SK-N-MC (cell line): ENCODE data around the gene PTPRK.

Source experiments
- DNase-seq: peaks from one replicate; pipeline ENCODE4 v3.0.0-alpha.2; 2011; ENCODE audit warnings: low read depth, low spot score
- H3K27ac ChIP-seq: fragments of 200-600 bp; sonication (generic); 2 replicates; pipeline ENCODE4 v1.5.1; 2016; ENCODE audit warnings: mixed run types
- H3K36me3 ChIP-seq: fragments of 200-600 bp; sonication (generic); 2 replicates; pipeline ENCODE4 v1.6.1; 2017; ENCODE audit warnings: antibody characterized with exemption, low read length, mixed read lengths; ENCODE audit not compliant: insufficient read depth
- H3K4me3 ChIP-seq: fragments of 200-600 bp; sonication (generic); 2 replicates; pipeline ENCODE4 v1.5.1; 2016
- H3K9ac ChIP-seq: fragments of 200-600 bp; sonication (generic); 2 replicates; pipeline ENCODE4 v1.8.0; 2017; ENCODE audit warnings: mixed run types, mixed read lengths; ENCODE audit not compliant: insufficient read length
- H3K9me3 ChIP-seq: fragments of 200-600 bp; sonication (generic); 2 replicates; pipeline ENCODE4 v1.6.1; 2017; ENCODE audit warnings: low read depth, mild to moderate bottlenecking, antibody characterized with exemption, low read length, moderate library complexity, mixed read lengths
- EZH2 ChIP-seq: fragments of 200-600 bp; sonication (generic); IDR thresholded peaks from one replicate; pipeline ENCODE4 v1.6.1; 2017; ENCODE audit warnings: antibody characterized with exemption
- FOXP2 ChIP-seq: optimal IDR thresholded peaks from 2 replicates; pipeline ENCODE3; 2011; ENCODE audit warnings: mild to moderate bottlenecking, moderate library complexity; ENCODE audit not compliant: insufficient read depth; ENCODE audit errors: extremely low read length, control extremely low read depth
- POLR2AphosphoS5 ChIP-seq: IDR thresholded peaks from 2 replicates; pipeline ENCODE4 v1.6.1; 2012; ENCODE audit warnings: mild to moderate bottlenecking, low read depth, low read length, borderline replicate concordance

The PTPRK gene

DNA sequence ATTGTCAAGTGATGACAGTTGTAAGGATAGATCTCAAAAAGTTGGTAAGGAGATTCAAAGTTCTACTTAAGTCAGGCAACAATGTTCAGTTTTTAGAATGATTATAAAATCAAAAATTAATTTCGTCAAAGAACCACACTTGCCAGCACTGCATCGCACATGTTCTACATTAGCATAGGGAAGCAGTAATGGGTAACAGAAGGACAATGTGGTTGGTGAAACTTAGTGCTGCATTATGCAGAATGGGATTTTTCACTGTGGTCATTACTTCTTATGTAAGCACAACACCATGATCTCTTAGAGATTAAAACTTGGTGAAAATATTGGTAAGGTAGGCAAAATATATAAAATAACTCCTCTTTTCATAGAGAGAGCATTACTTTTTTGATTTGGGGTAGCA lies 445.8 kb downstream of the PTPRK start:
- Histone ChIP-seq H3K36me3 (peaks cover 10% of the 10 kb centered on the region), H3K9ac (no peak overlapping the region), H3K4me3 (no peak overlapping the region), H3K9me3 (no peaks in the 10 kb centered on the region), H3K27ac (no peak overlapping the region)
- DNase-seq = no peak
- TF ChIP-seq EZH2 (no peak), FOXP2 (no peak), POLR2AphosphoS5 (no peak)

DNA sequence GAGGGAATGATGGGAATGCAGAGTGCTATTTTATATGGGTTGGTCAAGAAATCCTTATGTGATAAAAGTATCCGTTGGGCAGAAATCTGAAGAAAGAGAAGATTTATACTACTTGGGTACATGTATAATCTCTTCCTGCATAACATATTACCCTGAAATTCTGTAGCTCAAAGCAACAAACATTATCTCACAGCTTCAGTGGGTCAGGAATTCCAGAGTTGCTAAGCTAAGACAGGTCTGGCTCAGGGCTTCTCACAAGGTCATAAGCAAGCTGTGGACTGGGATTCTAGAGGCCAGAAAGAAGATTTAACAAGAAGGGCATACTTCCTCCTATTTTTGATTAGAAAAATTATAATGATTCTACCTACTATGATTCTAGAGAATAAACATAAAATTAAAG lies 447.0 kb downstream of the PTPRK start:
- Histone ChIP-seq H3K27ac (no peak overlapping the region), H3K9me3 (no peaks in the 10 kb centered on the region), H3K36me3 (peaks cover 8% of the 10 kb centered on the region), H3K9ac (no peak overlapping the region), H3K4me3 (no peak overlapping the region)
- no peak for DNase-seq
- TF ChIP-seq EZH2 (no peak), FOXP2 (no peak), POLR2AphosphoS5 (no peak)

DNA sequence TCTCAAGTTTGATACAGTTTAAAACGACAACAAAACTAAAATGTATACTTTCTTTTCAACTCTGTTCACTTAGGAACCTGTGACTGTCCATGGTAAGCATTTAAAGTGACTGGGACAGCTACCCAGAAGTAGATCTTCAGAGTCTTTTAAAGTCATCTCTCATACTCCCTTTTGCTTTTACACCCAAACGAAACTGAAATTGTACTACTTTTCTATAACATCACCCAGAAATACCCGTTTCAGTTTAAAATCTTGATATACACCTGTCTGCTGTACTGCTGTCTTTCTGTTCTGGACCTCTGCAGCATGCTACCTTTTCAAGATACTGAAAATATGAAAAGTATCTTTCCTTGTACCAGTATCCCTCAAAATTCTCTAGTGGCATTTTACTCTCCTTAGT lies 449.2 kb downstream of the PTPRK start:
- DNase-seq = no peak
- H3K36me3 ChIP-seq = 0 out of 2 replicates have a peak, but pooled peaks cover 3% of the 10 kb centered on the region
- no peaks in the 10 kb centered on the region for H3K9me3 ChIP-seq
- no peak overlapping the region for H3K27ac ChIP-seq
- H3K9ac ChIP-seq = no peak overlapping the region
- H3K4me3 ChIP-seq = no peak overlapping the region
- TF ChIP-seq FOXP2 (no peak), EZH2 (no peak), POLR2AphosphoS5 (no peak)

DNA sequence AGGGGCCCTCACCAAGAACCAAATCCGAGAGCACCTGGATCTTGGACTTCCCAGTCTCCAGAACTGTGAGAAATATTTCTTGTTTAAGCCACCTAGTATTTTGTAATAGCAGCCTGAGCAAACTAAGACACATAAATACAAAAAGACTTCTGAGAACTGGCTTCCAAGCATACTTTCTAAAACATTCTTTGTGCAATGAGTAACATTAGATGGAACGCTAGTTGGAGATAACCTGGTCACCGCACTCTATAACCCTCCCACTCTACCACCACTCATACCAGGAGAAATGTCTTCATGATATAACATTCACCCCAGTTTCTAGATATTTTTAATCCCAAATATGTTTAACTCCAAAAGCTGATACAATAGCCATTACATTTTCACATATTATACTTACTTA lies 450.0 kb downstream of the PTPRK start:
- no peak for DNase-seq
- H3K9ac ChIP-seq = no peak overlapping the region
- 0 out of 2 replicates have a peak, but pooled peaks cover 3% of the 10 kb centered on the region for H3K36me3 ChIP-seq

DNA sequence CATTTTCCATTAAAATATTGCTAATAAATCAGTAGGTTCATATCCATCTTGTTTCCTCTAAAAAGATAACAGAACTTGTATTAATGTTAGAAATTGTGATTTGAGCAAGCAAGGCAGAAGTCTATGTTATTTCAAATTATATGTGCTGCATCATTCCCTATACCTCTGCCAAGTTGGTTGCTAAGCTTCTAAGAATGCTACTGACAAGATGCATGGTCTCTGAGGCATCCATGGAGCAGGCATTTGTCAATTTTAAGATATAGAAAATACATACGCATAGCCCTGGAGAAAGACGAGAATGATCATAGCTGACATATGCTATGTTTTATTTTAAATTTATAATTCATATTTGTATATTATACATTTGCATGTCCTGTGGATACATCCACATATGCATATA lies 451.2 kb downstream of the PTPRK start:
- no peaks in the 10 kb centered on the region for H3K9me3 ChIP-seq
- 0 out of 2 replicates have a peak, but pooled peaks cover 3% of the 10 kb centered on the region for H3K36me3 ChIP-seq
- no peak overlapping the region for H3K9ac ChIP-seq
- DNase-seq = no peak
- no peak for TF ChIP-seq POLR2AphosphoS5
- TF ChIP-seq FOXP2 = no peak
- TF ChIP-seq EZH2 = no peak
- H3K27ac ChIP-seq = no peak overlapping the region
- H3K4me3 ChIP-seq = no peak overlapping the region

More for the DNA sequence above, 450.0 kb downstream of the PTPRK start:
- H3K4me3 ChIP-seq = no peak overlapping the region
- no peak overlapping the region for H3K27ac ChIP-seq
- H3K9me3 ChIP-seq = no peaks in the 10 kb centered on the region
- TF ChIP-seq POLR2AphosphoS5 = no peak
- no peak for TF ChIP-seq FOXP2

DNA sequence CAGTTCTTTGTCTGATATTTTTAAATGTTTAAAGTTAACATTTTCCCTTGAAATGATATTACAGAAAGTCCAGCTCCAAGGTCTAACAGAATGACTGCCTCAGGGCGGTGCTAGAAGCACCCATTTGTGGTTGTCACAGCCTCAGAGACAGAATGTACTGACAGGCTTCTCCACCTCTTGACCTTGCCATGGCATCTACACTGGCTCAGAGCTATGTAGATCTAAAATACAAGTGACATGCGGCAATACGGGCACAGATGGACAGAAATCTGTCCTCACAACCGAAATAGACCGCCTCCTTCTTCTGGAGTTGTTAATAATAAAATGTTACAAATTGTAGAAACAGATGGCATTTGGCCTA lies 452.3 kb downstream of the PTPRK start:
- TF ChIP-seq POLR2AphosphoS5 (no peak), EZH2 (no peak), FOXP2 (no peak)
- H3K27ac ChIP-seq = no peak overlapping the region
- H3K9ac ChIP-seq = no peak overlapping the region
- no peak for DNase-seq
- no peaks in the 10 kb centered on the region for H3K9me3 ChIP-seq
- H3K4me3 ChIP-seq = no peak overlapping the region
- 0 out of 2 replicates have a peak, but pooled peaks cover 3% of the 10 kb centered on the region for H3K36me3 ChIP-seq

DNA sequence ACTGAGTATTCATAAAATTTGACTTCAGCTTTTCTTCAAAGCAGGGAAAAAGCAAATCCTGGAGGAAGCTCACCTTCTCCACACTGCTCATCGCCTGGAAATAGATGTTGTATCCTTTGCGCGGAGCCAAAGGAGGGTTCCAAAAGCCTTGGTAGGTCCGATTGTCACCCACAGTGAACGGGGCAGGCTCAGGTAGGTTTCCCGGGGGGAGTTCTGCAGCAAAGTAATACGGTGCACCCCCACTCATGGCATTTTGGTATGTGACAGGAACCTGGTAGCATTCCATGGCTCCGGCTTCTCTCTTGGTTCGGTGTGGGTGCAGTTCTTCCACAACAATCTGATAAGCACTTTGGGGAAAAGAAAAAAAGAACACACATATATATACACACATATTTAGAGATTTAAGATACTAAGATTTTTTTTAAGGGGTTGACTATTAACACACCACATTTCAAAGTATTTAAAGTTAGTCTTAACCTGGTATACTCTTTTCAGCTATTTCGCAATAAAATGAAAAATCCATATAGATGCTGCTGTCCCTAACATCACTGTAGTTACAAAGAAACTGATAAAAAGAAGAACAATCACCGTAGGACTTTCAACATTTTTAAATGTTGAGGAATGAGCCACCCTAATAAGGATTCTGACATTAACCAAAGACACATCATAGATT lies 452.8 kb downstream of the PTPRK start:
- Histone ChIP-seq H3K27ac (no peak overlapping the region), H3K4me3 (no peak overlapping the region), H3K9ac (no peak overlapping the region), H3K9me3 (no peaks in the 10 kb centered on the region), H3K36me3 (0 out of 2 replicates have a peak, but pooled peaks cover under 1% of the 10 kb centered on the region)
- DNase-seq = no peak
- TF ChIP-seq FOXP2 (no peak), POLR2AphosphoS5 (no peak)

DNA sequence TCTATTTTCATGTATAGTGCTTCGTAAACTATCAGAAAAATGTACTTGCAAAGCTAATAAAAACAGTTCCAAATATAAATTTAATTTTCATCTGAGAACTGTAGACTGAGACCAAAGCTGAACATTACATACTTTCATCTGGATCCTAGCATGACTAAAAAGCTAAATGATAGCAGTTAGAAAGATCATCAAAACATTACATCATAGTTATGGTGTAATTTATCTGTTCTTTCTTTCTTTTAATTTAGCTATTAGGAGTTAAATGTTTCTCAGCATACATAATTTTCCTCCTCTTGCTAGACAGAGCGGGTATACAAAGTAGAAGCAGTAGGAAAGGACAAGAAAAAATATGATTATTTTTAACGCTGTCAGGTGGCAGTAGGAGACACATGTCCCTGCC lies 455.3 kb downstream of the PTPRK start:
- TF ChIP-seq POLR2AphosphoS5 (no peak), EZH2 (no peak), FOXP2 (no peak)
- H3K9me3 ChIP-seq = no peaks in the 10 kb centered on the region
- H3K4me3 ChIP-seq = no peak overlapping the region
- DNase-seq = no peak
- no peak overlapping the region for H3K9ac ChIP-seq
- peak overlapping the region; percentile 56 for H3K27ac ChIP-seq
- no peaks in the 10 kb centered on the region for H3K36me3 ChIP-seq

DNA sequence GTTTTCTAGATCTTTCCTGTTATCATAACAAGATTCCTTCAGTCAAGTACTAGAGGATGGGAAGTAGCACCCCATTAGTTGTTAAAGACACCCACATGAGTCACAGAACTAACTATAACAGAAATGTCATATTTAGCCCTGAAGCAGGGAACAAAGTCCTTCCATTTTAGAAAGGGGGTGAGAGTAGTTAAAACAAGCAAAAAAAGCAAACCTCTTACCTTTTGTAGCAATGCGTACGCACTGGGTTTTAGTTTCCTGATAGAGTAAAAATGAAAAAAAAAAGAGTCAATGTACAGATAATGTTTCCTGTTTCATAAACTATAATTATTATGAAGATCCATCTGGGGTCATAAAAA lies 455.9 kb downstream of the PTPRK start:
- TF ChIP-seq FOXP2 (no peak), EZH2 (no peak), POLR2AphosphoS5 (no peak)
- H3K27ac ChIP-seq = peak overlapping the region; percentile 56
- H3K9me3 ChIP-seq = no peaks in the 10 kb centered on the region
- H3K36me3 ChIP-seq = no peaks in the 10 kb centered on the region
- H3K4me3 ChIP-seq = peak overlapping the region; percentile 32
- DNase-seq = peak; percentile 18
- H3K9ac ChIP-seq = peak overlapping the region; percentile 5
